Activated naive CD8-positive, alpha-beta T cell treated with anti-CD3 and anti-CD28 coated beads, Interleukin-2, amount 50 U/mL, for 16 hours (primary cell): ENCODE measurements around the gene METTL1.
"Not testable (repeated sequence)": the region's sequence is repeated elsewhere in the genome, so short reads cannot be mapped to it uniquely, and the experiment has no call there.

ENCODE experiments used
- DNase-seq: peaks from one replicate; pipeline ENCODE4 v3.0.0-alpha.2; 2020; ENCODE audit warnings: low read depth, low spot score

METTL1 gene

DNA sequence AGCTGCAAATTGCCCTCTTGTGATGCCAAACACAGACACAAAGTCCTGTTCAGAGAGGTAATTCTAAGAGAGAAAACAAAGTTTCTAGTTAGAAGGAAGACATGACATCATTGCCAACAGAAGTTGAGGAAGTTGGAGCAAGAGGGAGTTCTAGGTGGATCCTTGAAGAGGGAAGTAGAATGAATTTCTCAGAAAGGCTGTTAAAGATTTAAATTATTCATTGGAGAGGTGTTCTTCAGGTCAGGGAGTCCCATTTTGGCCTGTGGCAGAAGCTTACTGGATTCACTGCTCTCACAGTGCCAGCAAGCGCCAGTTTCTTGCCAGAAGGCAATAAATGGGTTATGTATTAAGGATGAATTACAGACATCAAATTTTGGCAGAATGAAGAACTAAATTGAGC, 26.0 kb upstream of the METTL1 start:
- no peak for DNase-seq

DNA sequence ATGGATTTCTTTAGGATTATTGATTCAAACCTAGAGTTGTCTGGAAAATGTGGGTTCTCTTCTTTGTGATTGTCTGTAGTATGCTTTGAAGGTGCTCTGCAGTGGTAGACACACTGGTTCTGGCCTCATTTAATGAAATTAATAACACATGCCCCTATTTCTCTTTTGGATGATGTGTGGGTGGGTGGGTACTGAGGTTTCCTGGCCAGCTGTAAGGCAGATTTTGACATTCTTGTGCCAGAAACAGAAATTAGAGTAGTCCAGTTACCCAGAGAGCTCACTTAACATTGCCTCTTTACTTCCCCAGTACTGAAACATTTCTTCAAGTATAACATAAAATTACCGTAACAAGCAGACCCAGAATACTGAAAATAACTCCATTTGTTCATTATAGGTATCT, 25.1 kb upstream of the METTL1 start:
- DNase-seq = no peak

DNA sequence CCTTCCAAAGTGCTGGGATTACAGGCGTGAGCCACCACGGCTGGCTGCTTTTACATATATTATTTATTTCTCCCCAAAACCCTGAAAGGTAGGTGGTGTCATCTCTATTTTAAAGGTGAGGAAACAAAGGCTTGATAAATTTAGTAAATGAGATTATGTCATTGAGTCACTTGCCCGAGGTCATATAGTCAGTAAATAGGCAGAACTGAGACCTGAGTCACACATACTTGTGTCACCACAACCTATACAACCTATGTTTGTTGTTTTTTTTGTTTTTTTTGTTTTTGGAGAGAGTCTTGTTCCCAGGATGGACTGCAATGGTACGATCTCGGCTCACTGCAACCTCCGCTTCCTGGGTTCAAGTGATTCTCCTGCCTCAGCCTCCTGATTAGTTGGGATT, 23.4 kb upstream of the METTL1 start:
- no peak for DNase-seq

GRCh38 chr12:57793920-57794319, 22.0 kb upstream of the METTL1 start:
- DNase-seq = no peak

DNA sequence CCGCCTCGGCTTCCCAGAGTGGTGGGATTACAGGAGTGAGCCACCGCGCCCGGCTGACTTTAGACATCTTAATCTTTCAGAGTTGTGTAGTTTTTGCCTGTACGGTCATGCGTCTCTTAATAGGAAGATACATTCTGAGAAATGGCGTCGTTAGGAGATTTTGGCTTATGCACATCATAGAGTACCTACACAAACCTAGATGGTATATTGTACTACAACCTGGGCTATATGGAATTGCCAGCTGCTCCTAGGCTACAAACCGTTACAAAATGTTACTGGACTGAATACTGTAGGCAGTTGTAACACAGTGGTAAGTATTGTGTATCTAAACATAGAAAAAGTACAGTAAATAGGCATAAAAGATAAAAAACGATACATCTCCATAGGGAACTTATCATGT, 12.0 kb upstream of the METTL1 start:
- DNase-seq = no peak

DNA sequence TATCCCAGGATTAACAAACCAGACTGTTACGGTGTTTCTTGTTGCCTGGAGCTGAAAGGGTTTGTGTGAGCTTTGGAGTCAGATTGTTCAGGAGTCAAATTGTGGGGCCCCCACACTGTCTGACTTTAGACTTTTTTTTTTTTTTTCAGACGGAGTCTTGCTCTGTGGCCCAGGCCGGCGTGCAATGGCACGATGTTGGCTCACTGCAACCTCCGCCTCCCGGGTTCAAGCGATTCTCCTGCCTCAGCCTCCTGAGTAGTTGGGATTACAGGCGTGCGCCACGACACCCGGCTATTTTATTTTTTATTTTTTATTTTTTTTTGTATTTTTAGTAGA, 11.5 kb upstream of the METTL1 start:
- DNase-seq = no peak

DNA sequence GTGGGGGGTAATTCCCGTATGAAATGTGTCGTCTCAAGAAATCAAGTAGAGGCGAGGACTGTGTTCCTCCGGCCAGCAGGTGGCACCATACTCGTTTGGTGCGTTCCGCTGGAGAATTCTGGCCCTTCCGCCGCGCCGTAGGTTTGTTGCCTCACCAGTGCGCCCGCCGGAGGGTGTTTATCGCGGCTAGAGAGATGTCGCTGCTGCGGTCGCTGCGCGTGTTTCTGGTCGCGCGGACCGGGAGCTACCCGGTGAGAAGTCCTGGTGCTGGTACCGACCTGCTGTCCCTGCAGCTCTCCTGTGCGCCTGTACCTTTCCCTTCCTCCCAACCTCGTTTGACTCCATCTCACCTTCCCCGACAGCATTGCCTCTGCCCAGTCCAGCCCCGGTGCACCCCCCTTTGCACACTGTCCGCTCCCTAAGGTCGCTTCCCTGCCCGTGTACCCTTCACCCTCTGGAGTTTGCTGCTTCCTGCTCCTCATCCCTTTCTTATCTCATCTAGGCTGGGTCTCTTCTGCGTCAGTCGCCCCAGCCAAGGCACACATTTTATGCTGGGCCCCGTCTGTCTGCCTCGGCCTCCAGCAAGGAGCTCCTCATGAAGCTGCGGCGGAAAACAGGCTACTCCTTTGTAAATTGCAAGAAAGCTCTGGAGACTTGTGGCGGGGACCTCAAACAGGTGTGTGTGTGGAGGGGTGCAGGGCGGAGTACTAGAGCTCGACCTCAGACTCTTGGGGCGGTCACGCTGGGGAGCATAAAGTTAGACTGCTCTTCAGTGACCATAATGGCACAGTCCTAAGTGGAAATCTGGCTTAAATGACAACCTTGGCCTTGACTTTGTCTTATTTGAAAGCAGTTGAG, 10.9 kb upstream of the METTL1 start, which contains the start of gene TSFM:
TSFM (plus strand) TSS at position 180 of the 858 bp plus-strand sequence; CDS start at position 195, 15 bp downstream.
- DNase-seq = peak; percentile 91

DNA sequence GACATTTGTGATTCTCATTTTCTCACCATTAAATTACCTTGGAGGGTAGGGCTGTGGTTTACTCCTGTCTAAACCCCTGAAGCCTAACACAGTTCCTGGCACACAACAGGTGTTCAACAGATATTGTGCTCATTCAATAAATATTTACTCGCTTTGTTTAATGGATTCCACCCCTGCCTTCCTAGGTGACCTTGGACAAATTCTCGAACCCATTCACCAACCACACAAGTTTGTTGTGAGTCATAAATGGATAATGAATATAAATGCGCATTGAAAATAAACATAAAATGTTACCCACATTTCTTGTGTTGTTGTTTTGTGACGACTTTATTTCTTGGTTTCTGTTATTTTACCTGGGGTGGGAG, 10.3 kb upstream of the METTL1 start:
- DNase-seq = no peak

- DNase-seq = no peak
Measured at GRCh38 chr12:57781801-57782200, 9.9 kb upstream of the METTL1 start.

DNA sequence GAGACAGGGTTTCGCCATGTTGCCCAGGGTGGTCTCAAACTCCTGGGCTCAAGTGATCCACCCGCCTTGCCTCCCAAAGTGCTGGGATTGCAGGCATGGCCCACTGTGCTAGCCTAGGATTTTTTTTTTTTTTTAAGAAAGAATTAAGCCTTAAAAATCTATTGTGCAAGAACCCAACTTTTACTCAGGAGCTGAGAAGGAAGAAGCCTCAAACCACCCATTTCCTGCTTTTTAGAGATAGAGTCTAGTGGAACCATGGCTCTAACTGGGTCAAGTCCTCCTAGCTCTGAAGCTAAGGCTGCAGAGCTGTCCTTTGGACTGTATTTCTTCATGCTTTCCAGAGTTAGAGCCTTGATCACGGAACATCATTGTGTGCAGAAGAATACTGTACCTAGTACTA, 9.3 kb upstream of the METTL1 start:
- DNase-seq = no peak

- DNase-seq = no peak
Measured at GRCh38 chr12:57780284-57780897, 8.5 kb upstream of the METTL1 start.

DNA sequence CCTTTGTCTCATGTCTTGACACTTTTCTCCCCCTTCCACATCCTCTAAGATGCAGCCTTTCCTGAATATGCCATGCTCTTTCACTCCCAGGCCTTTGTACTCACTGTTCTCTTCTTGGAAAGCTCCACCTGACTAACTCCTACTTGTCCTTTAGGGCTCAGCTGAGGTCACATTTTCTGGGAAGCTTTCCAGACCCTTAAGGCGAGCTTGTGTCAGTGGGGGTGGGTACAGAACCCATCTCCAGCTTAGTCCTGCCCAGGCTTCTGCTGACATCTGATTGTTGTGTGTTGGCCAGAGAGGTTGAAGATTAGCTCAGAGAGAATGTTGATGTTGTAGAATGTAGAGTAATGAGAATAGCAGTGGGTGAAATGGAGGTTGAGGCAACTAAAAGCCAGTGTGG, 7.8 kb upstream of the METTL1 start:
- DNase-seq = no peak

DNA sequence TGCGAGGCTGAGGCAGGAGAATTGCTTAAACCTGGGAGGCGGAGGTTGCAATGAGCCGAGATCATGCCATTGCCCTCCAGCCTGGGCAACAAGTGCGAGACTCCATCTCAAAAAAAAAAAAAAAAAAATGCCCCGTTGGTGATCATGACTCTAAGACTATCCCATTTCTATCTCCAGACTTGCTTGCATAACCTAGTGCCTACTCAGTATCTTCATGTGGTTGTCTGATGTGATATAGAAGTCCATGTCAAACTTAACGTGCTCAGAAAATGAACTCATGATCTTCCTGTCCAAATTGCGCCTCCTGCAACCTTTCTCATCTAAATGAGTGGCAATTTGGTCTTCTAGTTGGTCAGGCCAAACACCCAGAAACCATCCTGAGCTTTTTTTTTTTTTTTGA, 6.0 kb upstream of the METTL1 start:
- no peak for DNase-seq

DNA sequence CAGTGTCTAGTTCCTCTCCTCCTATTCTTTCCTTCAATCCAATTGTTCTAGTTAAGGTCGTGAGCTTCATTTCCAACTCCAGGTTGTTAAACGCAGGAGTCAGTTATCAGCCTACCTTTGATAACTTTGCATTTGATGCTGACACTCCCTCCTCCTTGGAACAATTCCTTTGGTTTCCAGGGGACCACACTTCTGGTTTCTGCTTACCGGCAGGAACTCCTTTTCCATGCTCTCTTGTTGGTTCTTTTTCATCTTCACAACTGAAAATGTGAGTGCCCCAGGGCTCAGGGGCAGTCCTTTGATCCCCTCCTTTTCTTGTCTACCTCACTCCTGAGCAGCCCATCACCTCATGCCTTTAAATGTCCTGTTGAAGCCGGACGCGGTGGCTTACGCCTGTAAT, 5.5 kb upstream of the METTL1 start:
- no peak for DNase-seq

DNA sequence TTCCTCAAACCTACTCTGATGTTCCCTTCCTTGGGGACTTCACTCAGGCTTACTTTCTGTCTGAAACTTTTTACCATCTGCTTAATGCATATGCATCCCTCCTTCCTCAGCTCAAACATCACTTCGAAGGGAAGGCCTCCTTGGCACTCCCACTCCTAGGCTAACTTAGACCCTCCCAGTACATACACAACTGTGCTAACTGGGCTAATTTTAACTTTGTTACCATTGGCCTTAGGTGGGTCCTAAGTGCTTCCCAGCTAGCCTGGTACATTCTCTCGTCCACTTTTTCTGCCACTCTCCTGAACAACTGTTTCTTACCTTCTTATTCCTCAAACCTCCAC, 4.3 kb upstream of the METTL1 start:
- no peak for DNase-seq

- DNase-seq = no peak
Measured at GRCh38 chr12:57775563-57776246, 3.8 kb upstream of the METTL1 start.

DNA sequence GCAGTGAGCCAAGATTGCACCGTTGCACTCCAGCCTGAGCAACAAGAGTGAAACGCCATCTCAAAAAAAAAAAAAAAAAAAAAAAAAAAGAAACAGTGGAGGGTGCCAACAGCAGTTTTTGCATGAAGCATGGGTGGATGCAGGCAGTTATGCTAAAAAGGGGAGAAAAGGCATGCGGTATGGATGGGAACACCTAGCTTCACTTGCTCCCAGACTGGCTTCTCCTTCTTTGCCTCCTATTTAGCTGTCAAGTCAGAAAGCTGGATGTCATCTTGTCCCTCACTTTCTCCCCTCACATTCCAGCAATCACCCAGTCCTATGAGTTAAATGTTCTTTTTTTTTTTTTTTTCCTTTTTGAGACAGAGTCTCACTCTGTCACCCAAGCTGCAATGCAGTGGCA, 3.1 kb upstream of the METTL1 start:
- DNase-seq = no peak

DNA sequence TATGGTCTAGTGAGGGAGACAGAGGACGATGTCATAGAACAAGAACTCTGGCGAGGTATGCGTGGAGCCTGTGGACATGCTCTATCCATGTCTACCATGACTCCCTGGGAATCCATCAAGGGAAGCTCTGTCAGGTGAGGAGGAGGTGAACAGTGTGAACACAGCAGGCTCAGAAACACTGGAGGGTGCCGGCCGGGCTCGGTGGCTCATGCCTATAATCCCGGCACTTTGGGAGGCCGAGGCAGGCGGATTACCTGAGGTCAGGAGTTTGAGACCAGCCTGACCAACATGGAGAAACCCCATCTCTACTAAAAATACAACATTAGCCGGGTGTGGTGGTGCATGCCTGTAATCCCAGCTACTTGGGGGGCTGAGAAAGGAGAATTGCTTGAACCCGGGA, 2.7 kb upstream of the METTL1 start:
- DNase-seq = not testable (repeated sequence)

DNA sequence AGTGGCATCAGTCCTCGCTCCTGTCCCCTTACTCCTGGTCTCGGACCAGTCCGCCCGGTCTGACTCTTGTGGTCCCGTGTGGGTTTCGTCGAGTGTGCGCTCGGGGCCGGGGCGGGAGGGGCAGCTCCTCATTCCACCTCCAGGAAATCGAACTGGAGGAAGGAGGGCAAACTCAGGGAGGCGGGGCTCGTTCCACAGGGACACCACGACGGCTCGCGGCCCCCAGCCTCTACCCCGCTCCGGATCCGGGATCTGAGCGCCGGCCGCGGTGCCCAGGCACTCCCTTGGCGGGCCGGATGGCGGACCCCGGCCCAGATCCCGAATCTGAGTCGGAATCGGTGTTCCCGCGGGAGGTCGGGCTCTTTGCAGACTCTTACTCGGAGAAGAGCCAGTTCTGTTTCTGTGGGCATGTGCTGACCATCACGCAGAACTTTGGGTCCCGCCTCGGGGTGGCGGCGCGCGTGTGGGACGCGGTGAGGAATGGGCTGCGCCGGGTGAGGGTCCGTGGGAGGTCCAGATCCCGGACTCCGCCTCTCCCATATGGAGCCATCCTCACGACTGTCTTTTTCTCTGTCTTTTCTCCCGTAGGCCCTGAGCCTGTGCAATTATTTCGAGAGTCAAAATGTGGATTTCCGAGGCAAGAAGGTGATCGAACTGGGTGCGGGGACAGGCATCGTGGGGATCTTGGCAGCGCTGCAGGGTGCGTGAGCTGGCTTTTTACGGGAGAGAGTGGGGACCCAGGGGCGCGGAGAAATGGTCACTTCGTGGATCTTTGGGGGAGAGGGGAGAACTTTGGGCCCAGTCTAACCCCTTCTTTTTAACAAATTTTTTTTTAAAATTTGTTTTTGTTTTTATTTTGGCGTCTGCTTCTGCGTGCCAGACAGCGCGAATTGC, 771 bp upstream of the METTL1 start, which contains the start of gene EEF1AKMT3:
EEF1AKMT3 (plus strand) TSS at position 186 of the 894 bp plus-strand sequence; CDS start at position 297, 111 bp downstream.
- DNase-seq = no peak

DNA sequence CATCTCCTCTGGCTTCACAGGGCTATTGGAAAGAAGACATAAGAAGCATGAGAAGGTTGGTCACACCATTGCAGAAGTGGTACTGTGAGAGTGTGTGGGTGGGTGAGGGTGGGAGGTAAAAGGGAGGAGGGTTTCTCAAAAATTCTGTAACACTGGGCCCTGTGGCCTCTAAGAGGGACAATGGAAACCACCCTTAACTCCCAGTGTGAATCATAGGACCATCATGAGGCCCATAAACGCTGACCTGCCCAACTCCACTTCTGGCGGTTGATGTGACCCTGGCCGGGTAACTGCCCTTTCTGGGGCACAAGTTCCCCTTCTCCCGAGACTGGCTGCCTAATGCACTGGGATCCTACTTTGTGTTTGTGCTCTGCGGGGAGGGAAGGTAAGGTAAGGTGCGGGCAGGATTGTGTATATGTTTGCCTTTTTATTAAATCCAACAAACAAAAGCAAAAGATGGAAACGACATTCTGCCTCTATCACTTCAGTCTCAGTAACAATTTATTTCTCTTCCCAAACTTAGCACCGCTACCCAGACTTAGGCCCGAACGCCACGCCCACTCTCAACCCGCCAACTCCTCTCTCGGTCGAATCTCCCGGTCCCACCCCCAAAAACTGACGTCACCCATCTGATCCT, 551 bp downstream of the METTL1 start:
- DNase-seq = peak; percentile 90

DNA sequence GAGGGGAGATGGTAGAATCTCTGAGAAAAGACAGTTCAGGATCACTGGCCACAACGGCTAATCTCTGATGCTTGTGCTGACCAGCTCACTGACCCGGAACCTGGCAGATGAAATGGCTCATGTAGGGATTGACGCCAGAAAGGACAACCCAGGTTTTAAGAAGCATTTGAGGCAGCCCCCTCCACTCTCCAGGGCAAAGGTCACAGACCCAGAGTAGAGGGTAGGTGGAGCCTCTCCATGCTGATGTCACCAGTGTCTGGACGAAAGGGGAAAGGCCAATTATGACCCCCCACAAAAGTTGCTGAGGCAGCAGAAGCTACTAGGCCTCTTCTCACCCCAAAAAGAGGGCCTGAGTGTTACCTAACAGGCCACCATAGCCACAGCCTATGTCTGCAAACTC, 1.2 kb downstream of the METTL1 start:
- no peak for DNase-seq
